ENCODE measurements around the gene METTL13.

GRCh38 chr1:171786534-171786933, 5.1 kb downstream of the METTL13 start:
- TF ChIP-seq, protein P1, sequence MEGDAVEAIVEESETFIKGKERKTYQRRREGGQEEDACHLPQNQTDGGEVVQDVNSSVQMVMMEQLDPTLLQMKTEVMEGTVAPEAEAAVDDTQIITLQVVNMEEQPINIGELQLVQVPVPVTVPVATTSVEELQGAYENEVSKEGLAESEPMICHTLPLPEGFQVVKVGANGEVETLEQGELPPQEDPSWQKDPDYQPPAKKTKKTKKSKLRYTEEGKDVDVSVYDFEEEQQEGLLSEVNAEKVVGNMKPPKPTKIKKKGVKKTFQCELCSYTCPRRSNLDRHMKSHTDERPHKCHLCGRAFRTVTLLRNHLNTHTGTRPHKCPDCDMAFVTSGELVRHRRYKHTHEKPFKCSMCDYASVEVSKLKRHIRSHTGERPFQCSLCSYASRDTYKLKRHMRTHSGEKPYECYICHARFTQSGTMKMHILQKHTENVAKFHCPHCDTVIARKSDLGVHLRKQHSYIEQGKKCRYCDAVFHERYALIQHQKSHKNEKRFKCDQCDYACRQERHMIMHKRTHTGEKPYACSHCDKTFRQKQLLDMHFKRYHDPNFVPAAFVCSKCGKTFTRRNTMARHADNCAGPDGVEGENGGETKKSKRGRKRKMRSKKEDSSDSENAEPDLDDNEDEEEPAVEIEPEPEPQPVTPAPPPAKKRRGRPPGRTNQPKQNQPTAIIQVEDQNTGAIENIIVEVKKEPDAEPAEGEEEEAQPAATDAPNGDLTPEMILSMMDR (IDR thresholded peaks at IDR 0.05 in 2 of 3, conservative IDR thresholded peaks at IDR 0.05 in 1 of 3; ENCODE audit: insufficient read depth in 2 of 3, low read depth in 1 of 3, low read length in 3 of 3) = no peak
- TF ChIP-seq RBM22 (IDR thresholded peaks at IDR 0.05; ENCODE audit: low read depth, low read length, poor library complexity, severe bottlenecking) (no peak), TCF3 (CRISPR knock-in tag; IDR thresholded peaks at IDR 0.05) (no peak), POLR2AphosphoS5 (IDR thresholded peaks at IDR 0.05; ENCODE audit: control insufficient read depth, insufficient read depth, low read depth, low read length) (no peak), TAF1 (IDR thresholded peaks at IDR 0.05; ENCODE audit: control insufficient read depth, extremely low read depth, insufficient read depth, low read length, severe bottlenecking) (no peak)
- TF ChIP-seq, protein P2, sequence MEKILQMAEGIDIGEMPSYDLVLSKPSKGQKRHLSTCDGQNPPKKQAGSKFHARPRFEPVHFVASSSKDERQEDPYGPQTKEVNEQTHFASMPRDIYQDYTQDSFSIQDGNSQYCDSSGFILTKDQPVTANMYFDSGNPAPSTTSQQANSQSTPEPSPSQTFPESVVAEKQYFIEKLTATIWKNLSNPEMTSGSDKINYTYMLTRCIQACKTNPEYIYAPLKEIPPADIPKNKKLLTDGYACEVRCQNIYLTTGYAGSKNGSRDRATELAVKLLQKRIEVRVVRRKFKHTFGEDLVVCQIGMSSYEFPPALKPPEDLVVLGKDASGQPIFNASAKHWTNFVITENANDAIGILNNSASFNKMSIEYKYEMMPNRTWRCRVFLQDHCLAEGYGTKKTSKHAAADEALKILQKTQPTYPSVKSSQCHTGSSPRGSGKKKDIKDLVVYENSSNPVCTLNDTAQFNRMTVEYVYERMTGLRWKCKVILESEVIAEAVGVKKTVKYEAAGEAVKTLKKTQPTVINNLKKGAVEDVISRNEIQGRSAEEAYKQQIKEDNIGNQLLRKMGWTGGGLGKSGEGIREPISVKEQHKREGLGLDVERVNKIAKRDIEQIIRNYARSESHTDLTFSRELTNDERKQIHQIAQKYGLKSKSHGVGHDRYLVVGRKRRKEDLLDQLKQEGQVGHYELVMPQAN (IDR thresholded peaks at IDR 0.05; ENCODE audit: borderline replicate concordance) = no peak
- TF ChIP-seq, protein P3, sequence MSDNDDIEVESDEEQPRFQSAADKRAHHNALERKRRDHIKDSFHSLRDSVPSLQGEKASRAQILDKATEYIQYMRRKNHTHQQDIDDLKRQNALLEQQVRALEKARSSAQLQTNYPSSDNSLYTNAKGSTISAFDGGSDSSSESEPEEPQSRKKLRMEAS (CRISPR knock-in tag; IDR thresholded peaks at IDR 0.05) = no peak
